ENCODE data around the gene ASAP2.

The ASAP2 gene

DNA sequence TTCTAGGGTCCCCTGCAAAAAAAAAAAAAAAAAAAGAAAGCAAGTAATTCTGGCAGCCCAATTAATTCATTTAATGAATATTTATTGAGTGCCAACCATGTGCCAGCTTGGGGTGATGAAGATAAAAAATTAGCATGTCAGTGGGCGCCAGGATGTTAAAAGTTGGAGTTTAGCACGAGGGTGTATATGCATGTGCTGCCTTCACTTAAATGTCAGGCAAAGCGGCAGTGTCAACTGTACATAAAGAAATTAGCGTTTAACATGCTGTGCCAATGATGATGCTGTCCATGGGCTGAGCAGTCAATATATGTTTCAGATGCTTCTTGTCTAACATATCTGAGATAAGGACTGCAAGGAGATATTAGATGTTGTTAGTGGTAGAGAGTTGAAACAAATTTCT, 49.5 kb downstream of the ASAP2 start:
- H4K20me1 ChIP-seq (ENCODE audit: insufficient read depth, low read length), result peaks cover 34% of the 10 kb centered on the region
- H3K4me2 ChIP-seq (ENCODE audit: insufficient read depth, low read length), result no peak overlapping the region
- H3K36me3 ChIP-seq (ENCODE audit: insufficient read depth, low read length), result no peaks in the 10 kb centered on the region
- no peak overlapping the region for H2AFZ ChIP-seq (ENCODE audit: low read depth, low read length)
- H3K79me2 ChIP-seq (ENCODE audit: insufficient read depth, low read length), result peaks cover 32% of the 10 kb centered on the region
- no peak overlapping the region for H3K9ac ChIP-seq (ENCODE audit: low read depth, low read length)
- H3K9me3 ChIP-seq (ENCODE audit: insufficient read depth, low read length, severe bottlenecking), result no peaks in the 10 kb centered on the region
- no peak overlapping the region for H3K27ac ChIP-seq (ENCODE audit: low read length)
- TF ChIP-seq, protein P1, sequence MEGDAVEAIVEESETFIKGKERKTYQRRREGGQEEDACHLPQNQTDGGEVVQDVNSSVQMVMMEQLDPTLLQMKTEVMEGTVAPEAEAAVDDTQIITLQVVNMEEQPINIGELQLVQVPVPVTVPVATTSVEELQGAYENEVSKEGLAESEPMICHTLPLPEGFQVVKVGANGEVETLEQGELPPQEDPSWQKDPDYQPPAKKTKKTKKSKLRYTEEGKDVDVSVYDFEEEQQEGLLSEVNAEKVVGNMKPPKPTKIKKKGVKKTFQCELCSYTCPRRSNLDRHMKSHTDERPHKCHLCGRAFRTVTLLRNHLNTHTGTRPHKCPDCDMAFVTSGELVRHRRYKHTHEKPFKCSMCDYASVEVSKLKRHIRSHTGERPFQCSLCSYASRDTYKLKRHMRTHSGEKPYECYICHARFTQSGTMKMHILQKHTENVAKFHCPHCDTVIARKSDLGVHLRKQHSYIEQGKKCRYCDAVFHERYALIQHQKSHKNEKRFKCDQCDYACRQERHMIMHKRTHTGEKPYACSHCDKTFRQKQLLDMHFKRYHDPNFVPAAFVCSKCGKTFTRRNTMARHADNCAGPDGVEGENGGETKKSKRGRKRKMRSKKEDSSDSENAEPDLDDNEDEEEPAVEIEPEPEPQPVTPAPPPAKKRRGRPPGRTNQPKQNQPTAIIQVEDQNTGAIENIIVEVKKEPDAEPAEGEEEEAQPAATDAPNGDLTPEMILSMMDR (IDR thresholded peaks at IDR 0.05; ENCODE audit: borderline replicate concordance, extremely low read depth, low read length, poor library complexity, severe bottlenecking), result no peak
- TF ChIP-seq EZH2 (IDR thresholded peaks at IDR 0.05; ENCODE audit: borderline replicate concordance, low read depth, low read length, severe bottlenecking), result no peak
- no peak for ATAC-seq (ENCODE audit: insufficient read depth, low read depth)
- DNase-seq, result no peak
- H3K4me1 ChIP-seq (ENCODE audit: insufficient read depth, low read length), result peaks cover 23% of the 10 kb centered on the region
- no peak overlapping the region for H3K4me3 ChIP-seq (ENCODE audit: low read depth in 1 of 2, low read length in 2 of 2)
- H3K27me3 ChIP-seq (ENCODE audit: insufficient read depth, low read length, poor library complexity), result no peaks in the 10 kb centered on the region

DNA sequence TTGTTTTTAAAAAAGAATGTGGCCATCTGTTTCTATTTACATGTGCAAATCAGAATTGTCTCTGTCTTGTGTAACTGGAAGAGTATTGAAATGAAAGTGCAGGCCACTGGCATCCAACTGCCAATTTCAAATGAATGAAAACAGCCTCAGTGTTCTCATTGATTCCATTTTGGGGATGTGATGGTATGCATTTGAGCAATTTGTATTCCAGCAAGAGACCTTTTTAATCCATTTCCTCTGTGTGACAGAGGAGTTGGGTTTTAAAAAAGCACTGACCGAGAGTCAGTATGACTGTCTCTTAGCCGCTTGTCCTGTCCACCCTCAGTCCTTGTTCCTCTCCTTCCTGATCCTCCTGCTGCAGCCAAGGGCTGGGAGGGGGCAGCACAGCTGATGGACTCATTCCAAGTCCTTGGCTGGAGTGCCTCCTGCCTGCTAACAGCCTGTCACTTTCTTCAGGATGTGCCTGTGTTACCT, 50.0 kb downstream of the ASAP2 start:
- Histone ChIP-seq H3K9me3 (ENCODE audit: insufficient read depth, low read length, severe bottlenecking) (no peaks in the 10 kb centered on the region), H3K27ac (ENCODE audit: low read length) (no peak overlapping the region), H3K36me3 (ENCODE audit: insufficient read depth, low read length) (no peaks in the 10 kb centered on the region), H4K20me1 (ENCODE audit: insufficient read depth, low read length) (peaks cover 38% of the 10 kb centered on the region), H3K4me2 (ENCODE audit: insufficient read depth, low read length) (no peak overlapping the region), H3K79me2 (ENCODE audit: insufficient read depth, low read length) (peaks cover 32% of the 10 kb centered on the region), H2AFZ (ENCODE audit: low read depth, low read length) (no peak overlapping the region), H3K4me1 (ENCODE audit: insufficient read depth, low read length) (peaks cover 23% of the 10 kb centered on the region), H3K4me3 (ENCODE audit: low read depth in 1 of 2, low read length in 2 of 2) (no peak overlapping the region), H3K9ac (ENCODE audit: low read depth, low read length) (no peak overlapping the region), H3K27me3 (ENCODE audit: insufficient read depth, low read length, poor library complexity) (no peaks in the 10 kb centered on the region)
- ATAC-seq (ENCODE audit: insufficient read depth, low read depth) (no peak), DNase-seq (no peak)
- TF ChIP-seq, protein P1 (IDR thresholded peaks at IDR 0.05; ENCODE audit: borderline replicate concordance, extremely low read depth, low read length, poor library complexity, severe bottlenecking), result no peak
- TF ChIP-seq EZH2 (IDR thresholded peaks at IDR 0.05; ENCODE audit: borderline replicate concordance, low read depth, low read length, severe bottlenecking), result no peak

DNA sequence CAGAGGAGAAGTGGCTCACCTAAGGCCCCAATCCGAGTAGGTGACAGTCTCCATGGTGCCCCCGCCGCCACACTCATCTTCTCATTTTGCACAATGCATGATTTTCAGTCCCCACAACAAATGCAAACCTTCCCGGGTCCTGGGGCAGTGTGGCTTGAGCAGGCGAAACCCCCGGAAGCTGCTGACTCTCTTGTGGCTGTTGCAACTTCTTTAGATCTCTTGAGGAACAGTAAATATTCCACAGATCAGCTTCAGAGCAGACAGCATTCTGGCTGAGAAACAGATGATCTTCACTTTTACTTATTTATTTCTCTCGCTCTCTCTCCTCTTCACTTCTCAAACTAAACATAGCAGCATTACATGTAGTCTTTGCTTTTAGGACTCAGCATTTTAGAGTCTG, 51.9 kb downstream of the ASAP2 start:
- peak overlapping the region; percentile 26; the same call in 1 of the 2 replicates for H3K4me2 ChIP-seq (ENCODE audit: insufficient read depth, low read length)
- H4K20me1 ChIP-seq (ENCODE audit: insufficient read depth, low read length), result peaks cover 36% of the 10 kb centered on the region
- H3K36me3 ChIP-seq (ENCODE audit: insufficient read depth, low read length), result no peaks in the 10 kb centered on the region
- H3K4me1 ChIP-seq (ENCODE audit: insufficient read depth, low read length), result peaks cover 23% of the 10 kb centered on the region
- peak overlapping the region; percentile 20; the same call in 1 of the 2 replicates for H3K9ac ChIP-seq (ENCODE audit: low read depth, low read length)
- no peak overlapping the region for H3K4me3 ChIP-seq (ENCODE audit: low read depth in 1 of 2, low read length in 2 of 2)
- H3K27ac ChIP-seq (ENCODE audit: low read length), result peak overlapping the region; percentile 35; the same call in 1 of the 2 replicates
- DNase-seq, result peak; percentile 61
- TF ChIP-seq, protein P1 (IDR thresholded peaks at IDR 0.05; ENCODE audit: borderline replicate concordance, extremely low read depth, low read length, poor library complexity, severe bottlenecking), result no peak
- no peak for TF ChIP-seq EZH2 (IDR thresholded peaks at IDR 0.05; ENCODE audit: borderline replicate concordance, low read depth, low read length, severe bottlenecking)
- H3K9me3 ChIP-seq (ENCODE audit: insufficient read depth, low read length, severe bottlenecking), result no peaks in the 10 kb centered on the region
- no peaks in the 10 kb centered on the region for H3K27me3 ChIP-seq (ENCODE audit: insufficient read depth, low read length, poor library complexity)
- H2AFZ ChIP-seq (ENCODE audit: low read depth, low read length), result no peak overlapping the region
- H3K79me2 ChIP-seq (ENCODE audit: insufficient read depth, low read length), result peaks cover 28% of the 10 kb centered on the region
- ATAC-seq (ENCODE audit: insufficient read depth, low read depth), result peak; percentile 87
